Measurements from ENCODE around the gene BAIAP2L1.

BAIAP2L1 gene

DNA sequence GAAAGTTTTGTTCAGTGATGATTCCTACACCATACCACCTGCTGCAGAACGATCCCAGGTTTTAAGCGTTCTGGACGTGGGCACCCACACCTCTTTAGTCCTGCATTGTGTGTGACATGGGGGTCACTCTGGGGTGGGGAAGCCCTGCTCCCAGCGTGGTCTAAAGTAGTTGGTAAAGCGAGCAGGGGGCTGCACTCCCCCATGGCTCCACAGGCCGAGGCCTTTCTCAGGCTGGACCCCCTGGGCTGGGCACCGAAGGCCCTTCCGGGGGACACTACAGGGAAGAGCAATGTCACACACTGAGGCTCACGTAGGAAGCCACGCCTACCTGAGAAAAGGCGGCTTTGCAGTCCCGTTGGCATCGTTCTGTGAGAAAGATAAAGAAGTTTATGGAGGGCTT, 107.1 kb downstream of the BAIAP2L1 start:
- DNase-seq (ENCODE audit: low read depth in 2 of 2): no peak

- no peak for DNase-seq (ENCODE audit: low read depth in 2 of 2)
These were observed 107.6 kb downstream of the BAIAP2L1 start for GRCh38 chr7:98293265-98293664.

DNA sequence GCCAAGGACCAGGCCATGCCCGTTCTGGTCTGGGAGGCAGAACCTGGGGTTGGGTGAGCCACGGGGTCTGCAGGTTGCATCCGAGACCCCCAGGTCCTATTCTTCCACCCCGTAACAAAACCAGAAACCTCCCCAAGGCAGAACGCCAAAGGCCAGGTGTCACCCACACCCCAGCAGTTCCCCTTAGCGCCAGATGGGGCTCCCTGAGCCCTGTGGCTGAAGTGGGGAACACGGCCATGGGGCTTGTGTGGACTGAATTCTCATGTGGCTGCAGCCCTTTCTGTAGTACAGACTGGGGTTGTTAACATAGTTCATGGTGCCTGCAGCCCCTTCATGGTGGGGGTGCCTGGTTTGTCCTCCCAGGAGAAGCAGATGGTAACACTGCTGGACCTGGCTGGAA, 109.2 kb downstream of the BAIAP2L1 start:
- DNase-seq (ENCODE audit: low read depth in 2 of 2): no peak

GRCh38 chr7:98289333-98289875, 111.5 kb downstream of the BAIAP2L1 start:
- no peak for DNase-seq (ENCODE audit: low read depth in 2 of 2)

- no peak for DNase-seq (ENCODE audit: low read depth in 2 of 2)
These were observed 112.6 kb downstream of the BAIAP2L1 start for GRCh38 chr7:98288064-98288823.

- no peak for DNase-seq (ENCODE audit: low read depth in 2 of 2)
These were observed 113.4 kb downstream of the BAIAP2L1 start for GRCh38 chr7:98287486-98287959.

- no peak for DNase-seq (ENCODE audit: low read depth in 2 of 2)
These were observed 114.0 kb downstream of the BAIAP2L1 start for GRCh38 chr7:98286701-98287485.

DNA sequence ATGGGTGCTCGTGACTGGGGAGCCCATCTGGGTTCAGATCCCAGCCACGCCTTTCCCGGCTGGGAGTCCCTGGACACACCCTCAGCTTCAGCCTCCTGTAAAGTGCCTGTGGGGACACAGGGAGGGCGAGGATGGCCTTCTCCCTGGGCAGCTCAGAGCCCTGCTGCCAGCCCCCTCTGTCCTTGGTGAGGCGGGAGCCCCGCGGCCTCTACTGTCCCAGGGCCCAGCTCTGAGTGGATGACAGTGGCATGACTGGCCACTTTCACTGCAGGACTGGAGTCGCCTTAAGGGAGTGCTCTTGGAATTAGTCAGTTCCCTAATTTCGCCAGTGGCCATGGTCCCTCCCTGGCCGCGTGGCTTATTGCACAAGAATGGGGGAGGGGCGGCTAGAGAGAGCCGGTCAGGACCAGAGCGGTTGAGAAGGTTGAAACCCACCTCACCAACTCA, 114.8 kb downstream of the BAIAP2L1 start:
- no peak for DNase-seq (ENCODE audit: low read depth in 2 of 2)

GRCh38 chr7:98285157-98286092, 115.5 kb downstream of the BAIAP2L1 start:
- DNase-seq (ENCODE audit: low read depth in 2 of 2): no peak

GRCh38 chr7:98284335-98285036, 116.4 kb downstream of the BAIAP2L1 start:
- DNase-seq (ENCODE audit: low read depth in 2 of 2): no peak

DNA sequence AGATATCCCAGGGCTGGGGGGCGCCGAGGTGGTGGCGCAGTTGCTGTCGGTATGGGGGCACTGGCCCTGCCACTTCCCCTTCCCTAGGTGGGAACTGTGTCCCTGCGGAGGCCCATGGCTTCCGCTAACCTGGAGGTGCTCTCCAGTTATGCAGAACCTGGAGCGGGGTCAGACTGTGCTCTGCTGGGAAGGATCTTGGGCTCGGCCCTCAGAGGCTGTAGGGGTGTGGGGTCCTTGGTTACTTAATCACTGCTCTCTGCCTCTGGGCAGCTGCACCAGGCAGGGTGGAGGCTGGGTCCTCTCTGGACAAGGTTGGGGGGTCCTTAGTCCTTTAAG, 117.0 kb downstream of the BAIAP2L1 start:
- DNase-seq (ENCODE audit: low read depth in 2 of 2): no peak

GRCh38 chr7:98283127-98283886, 117.6 kb downstream of the BAIAP2L1 start:
- no peak for DNase-seq (ENCODE audit: low read depth in 2 of 2)

DNA sequence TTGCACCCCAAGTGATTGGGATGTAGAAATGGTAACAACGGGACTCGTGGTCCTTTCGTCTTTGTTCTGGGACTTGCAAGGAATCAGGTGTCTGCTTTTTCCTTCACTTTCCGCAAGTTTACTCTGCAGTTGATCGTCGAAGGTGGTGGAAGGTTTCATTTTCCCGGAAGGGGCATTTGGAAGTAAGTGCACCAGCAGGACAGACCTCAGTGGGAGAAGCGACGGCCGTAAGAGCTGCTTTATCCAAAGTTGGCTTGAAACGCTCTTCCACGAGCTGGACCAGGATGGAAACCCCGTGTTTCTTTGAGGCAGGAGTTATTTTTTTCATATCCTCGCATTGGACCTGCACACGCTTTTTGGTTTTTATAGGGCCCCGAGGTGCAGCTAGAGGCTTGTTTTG, 118.2 kb downstream of the BAIAP2L1 start:
- DNase-seq (ENCODE audit: low read depth in 2 of 2): no peak

DNA sequence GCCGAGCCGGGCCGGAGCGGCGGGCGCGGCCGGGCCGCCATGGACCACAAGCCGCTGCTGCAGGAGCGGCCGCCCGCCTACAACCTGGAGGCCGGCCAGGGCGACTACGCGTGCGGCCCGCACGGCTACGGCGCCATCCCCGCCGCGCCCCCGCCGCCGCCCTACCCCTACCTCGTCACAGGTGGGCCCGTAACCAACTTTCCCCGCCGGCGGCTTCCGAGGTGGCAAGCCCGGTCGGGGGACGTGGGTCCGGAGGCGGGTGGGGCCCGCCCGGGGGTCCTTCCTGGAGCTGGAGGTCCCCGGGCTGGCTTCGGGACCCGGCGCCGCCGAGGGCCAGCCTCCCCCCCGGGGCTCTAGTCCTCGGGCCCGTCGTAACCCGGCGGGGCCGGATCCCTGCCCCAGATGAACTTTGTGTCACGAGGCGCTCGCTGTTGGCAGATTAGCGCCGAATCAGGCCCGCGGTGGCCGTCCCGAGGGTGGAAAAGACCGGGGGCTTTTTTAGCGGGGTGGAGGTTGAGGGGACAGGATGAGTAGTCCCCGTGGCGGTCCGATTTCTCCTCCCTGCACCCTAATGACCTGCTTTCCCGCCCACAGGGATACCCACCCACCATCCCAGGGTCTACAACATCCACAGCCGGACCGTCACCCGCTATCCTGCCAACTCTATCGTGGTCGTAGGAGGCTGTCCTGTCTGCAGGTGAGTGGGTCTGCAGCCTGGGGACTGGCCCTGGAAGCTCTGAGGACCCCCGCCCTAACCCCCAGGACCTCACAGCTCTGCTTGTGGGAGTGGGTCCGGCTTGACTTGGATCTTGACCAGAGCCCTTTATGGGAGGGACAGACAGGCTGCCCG, 118.9 kb downstream of the BAIAP2L1 start:
- peak; percentile 18 to 19 for DNase-seq (ENCODE audit: low read depth in 2 of 2)

GRCh38 chr7:98280791-98281756, 119.8 kb downstream of the BAIAP2L1 start, which contains the start of gene BRI3:
Gene BRI3 (plus strand): TSS chr7:98281686. CDS start chr7:98281796, 110 bp downstream.
- peak; percentile 84 to 89 for DNase-seq (ENCODE audit: low read depth in 2 of 2)

DNA sequence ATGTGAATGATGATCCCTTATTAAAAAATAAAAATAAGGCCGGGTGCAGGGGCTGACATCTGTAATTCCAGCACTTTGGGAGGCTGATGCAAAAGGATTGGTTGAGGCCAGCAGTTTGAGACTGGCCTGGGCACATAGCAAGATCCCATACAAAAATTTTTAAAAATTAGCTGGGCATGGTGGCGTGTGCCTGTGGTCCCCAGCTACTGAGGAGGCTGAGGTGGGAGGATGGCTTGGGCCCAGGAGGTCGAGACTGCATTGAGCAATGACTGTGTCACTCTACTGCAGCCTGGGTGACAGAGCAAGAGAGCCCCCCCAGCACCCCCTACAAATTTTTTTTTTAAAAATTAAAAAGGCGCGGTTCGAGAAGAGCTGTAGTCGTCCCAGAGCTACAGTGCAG, 120.6 kb downstream of the BAIAP2L1 start:
- no peak for DNase-seq (ENCODE audit: low read depth in 2 of 2)

- no peak for DNase-seq (ENCODE audit: low read depth in 2 of 2)
These were observed 122.0 kb downstream of the BAIAP2L1 start for GRCh38 chr7:98278936-98279335.

- no peak for DNase-seq (ENCODE audit: low read depth in 2 of 2)
These were observed 122.5 kb downstream of the BAIAP2L1 start for GRCh38 chr7:98278408-98278807.

Data from stimulated activated CD8-positive, alpha-beta memory T cell treated with anti-CD3 and anti-CD28 coated beads, Interleukin-2, amount 100 ng/mL, for 48 hours (primary cell).